Karpas-422 (cell line): Measurements from ENCODE around the gene CACNA1E. TPM values are rescaled to one million over a fixed set of nuclear protein-coding genes. Genes with fewer than 3 reads are reported as not detected.

ENCODE experiments used
- DNase-seq: peaks from one replicate; pipeline ENCODE4 v3.0.0-alpha.2; 2015
- H2AFZ ChIP-seq: fragments of 200-600 bp; sonication (generic); 2 replicates; pipeline ENCODE4 v1.6.1; 2014; ENCODE audit warnings: antibody characterized with exemption, low read length, mixed read lengths
- H3K27ac ChIP-seq: fragments of 200-600 bp; sonication (generic); 2 replicates; pipeline ENCODE4 v1.5.1; 2014; ENCODE audit warnings: mild to moderate bottlenecking, low read length, moderate library complexity
- H3K27me3 ChIP-seq: fragments of 200-600 bp; sonication (generic); 2 replicates; pipeline ENCODE4 v1.6.1; 2014; ENCODE audit warnings: low read length, mixed read lengths
- H3K36me3 ChIP-seq: fragments of 200-600 bp; sonication (generic); 2 replicates; pipeline ENCODE4 v1.6.1; 2014; ENCODE audit warnings: low read length, mixed read lengths; ENCODE audit not compliant: insufficient read depth
- H3K4me1 ChIP-seq: fragments of 200-600 bp; sonication (generic); 2 replicates; pipeline ENCODE4 v1.6.1; 2014; ENCODE audit warnings: mild to moderate bottlenecking, low read length, mixed read lengths
- H3K4me2 ChIP-seq: fragments of 200-600 bp; sonication (generic); 2 replicates; pipeline ENCODE4 v1.6.1; 2014; ENCODE audit warnings: low read length, low read depth, mild to moderate bottlenecking; ENCODE audit not compliant: poor library complexity, severe bottlenecking
- H3K4me3 ChIP-seq: fragments of 200-600 bp; sonication (generic); 2 replicates; pipeline ENCODE4 v1.5.1; 2014; ENCODE audit warnings: mild to moderate bottlenecking, antibody characterized with exemption, low read length, mixed read lengths
- H3K79me2 ChIP-seq: fragments of 200-600 bp; sonication (generic); 2 replicates; pipeline ENCODE4 v1.6.1; 2014; ENCODE audit warnings: mild to moderate bottlenecking, low read length, mixed read lengths
- H3K9ac ChIP-seq: fragments of 200-600 bp; sonication (generic); 2 replicates; pipeline ENCODE4 v1.6.0; 2014; ENCODE audit warnings: low read length
- H3K9me2 ChIP-seq: fragments of 200-600 bp; sonication (generic), shearing (Covaris generic); replicated peaks from 2 replicates; pipeline ENCODE4 v1.6.0; 2014; ENCODE audit warnings: mild to moderate bottlenecking, low read length, moderate library complexity; ENCODE audit not compliant: insufficient read depth
- H3K9me3 ChIP-seq: fragments of 300-700, 200-600 bp; sonication (generic); 2 replicates; pipeline ENCODE4 v1.6.1; 2014; ENCODE audit warnings: low read length, mixed read lengths
- H4K20me1 ChIP-seq: fragments of 200-600 bp; sonication (generic); 2 replicates; pipeline ENCODE4 v1.6.1; 2014; ENCODE audit warnings: mild to moderate bottlenecking, antibody characterized with exemption, low read length, low read depth; ENCODE audit not compliant: insufficient read depth
- total RNA-seq: library from RNA; depleted of rRNA; stranded (reverse); fragments of >200 nt; shearing (Covaris generic); gene quantifications from 2 replicates; pipeline ENCODE4 v1.2.3, GENCODE V29; 2014; ENCODE audit warnings: low replicate concordance

Gene CACNA1E
- total RNA-seq, 1 experiment from 2014 or later = not detected

- no peak for DNase-seq
- Histone ChIP-seq H4K20me1 (no peaks in the 10 kb centered on the region), H3K36me3 (no peaks in the 10 kb centered on the region), H2AFZ (no peak overlapping the region), H3K9me3 (no peaks in the 10 kb centered on the region), H3K27me3 (no peaks in the 10 kb centered on the region), H3K4me2 (no peak overlapping the region), H3K79me2 (no peaks in the 10 kb centered on the region), H3K9ac (no peak overlapping the region), H3K4me3 (no peak overlapping the region), H3K4me1 (no peaks in the 10 kb centered on the region), H3K9me2 (no peaks in the 10 kb centered on the region), H3K27ac (no peak overlapping the region)
These were observed 253.7 kb downstream of the CACNA1E start for GRCh38 chr1:181737056-181737455.

DNA sequence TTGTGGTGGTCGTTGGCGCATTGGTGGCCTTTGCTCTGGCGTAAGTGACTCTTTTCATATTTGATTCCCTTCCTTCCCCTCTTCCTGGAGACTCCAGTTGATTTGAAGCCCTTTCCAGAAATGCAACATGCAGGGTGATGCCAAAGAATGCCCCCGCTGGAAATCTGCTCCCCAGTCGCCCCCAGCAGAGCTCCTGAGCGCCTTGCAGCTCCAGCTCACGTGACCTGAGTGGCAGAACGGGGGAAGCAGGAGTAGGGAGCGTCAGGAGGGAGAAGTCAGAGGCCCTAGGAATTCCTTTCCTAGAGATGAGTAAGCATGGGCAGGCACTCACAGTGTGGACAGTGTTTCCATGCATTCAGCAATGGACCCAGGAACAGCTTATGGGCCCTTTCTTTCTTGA lies 255.9 kb downstream of the CACNA1E start:
- no peak overlapping the region for H3K4me2 ChIP-seq
- H3K27me3 ChIP-seq = no peaks in the 10 kb centered on the region
- no peaks in the 10 kb centered on the region for H3K36me3 ChIP-seq
- no peak overlapping the region for H2AFZ ChIP-seq
- no peak overlapping the region for H3K9ac ChIP-seq
- H3K27ac ChIP-seq = no peak overlapping the region
- H3K79me2 ChIP-seq = no peaks in the 10 kb centered on the region
- H3K4me1 ChIP-seq = no peaks in the 10 kb centered on the region
- no peak for DNase-seq
- H3K4me3 ChIP-seq = no peak overlapping the region
- H4K20me1 ChIP-seq = no peaks in the 10 kb centered on the region
- no peaks in the 10 kb centered on the region for H3K9me2 ChIP-seq
- H3K9me3 ChIP-seq = no peaks in the 10 kb centered on the region

DNA sequence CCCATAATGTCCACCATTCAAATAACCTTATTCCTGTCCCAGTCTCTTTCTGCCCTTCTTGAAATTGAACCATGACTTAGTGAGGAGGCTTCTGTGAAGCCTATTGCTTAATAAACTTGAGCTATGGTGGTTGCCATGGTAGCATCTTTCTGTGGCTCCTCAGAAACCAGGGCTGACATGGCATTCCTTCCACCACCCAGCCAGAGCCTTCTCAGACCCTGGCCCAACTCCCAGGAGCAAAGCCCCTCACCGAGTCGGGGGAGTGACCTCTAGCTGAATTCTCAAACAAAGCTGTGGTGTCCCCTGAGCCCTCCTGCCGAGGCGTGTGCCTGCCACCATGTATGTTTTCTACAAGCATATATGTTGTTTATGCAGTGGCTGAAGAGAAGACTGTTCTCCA lies 259.1 kb downstream of the CACNA1E start:
- DNase-seq = no peak
- no peaks in the 10 kb centered on the region for H4K20me1 ChIP-seq
- no peak overlapping the region for H3K4me2 ChIP-seq
- H3K4me1 ChIP-seq = no peaks in the 10 kb centered on the region
- no peaks in the 10 kb centered on the region for H3K27me3 ChIP-seq
- no peaks in the 10 kb centered on the region for H3K9me2 ChIP-seq
- H3K27ac ChIP-seq = no peak overlapping the region
- H2AFZ ChIP-seq = no peak overlapping the region
- H3K79me2 ChIP-seq = no peaks in the 10 kb centered on the region
- no peak overlapping the region for H3K4me3 ChIP-seq
- no peak overlapping the region for H3K9ac ChIP-seq
- H3K9me3 ChIP-seq = no peaks in the 10 kb centered on the region
- no peaks in the 10 kb centered on the region for H3K36me3 ChIP-seq

DNA sequence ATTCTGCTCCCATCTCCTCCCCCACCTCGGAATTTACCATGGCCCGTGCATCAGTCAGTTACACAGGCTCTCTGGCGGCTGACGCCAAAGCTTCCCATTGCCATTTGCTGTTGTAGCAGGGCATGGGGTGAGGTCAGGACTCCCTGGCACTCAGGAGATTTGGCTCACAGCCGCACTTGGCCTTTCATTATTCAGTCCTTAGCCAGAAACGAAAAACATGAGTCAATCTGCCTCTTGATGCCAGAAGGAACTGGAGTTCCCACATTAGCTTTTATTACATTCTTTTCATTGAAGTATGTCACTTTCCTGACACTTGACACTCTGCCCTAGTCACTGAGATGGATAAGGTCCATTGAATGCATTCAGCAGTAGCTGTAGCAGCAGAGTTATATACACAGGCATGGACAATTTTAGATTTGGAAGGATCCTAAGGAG lies 260.6 kb downstream of the CACNA1E start:
- no peak overlapping the region for H3K9ac ChIP-seq
- no peak for DNase-seq
- no peaks in the 10 kb centered on the region for H3K79me2 ChIP-seq
- no peaks in the 10 kb centered on the region for H3K36me3 ChIP-seq
- no peaks in the 10 kb centered on the region for H3K27me3 ChIP-seq
- no peak overlapping the region for H3K4me3 ChIP-seq
- H4K20me1 ChIP-seq = no peaks in the 10 kb centered on the region
- no peak overlapping the region for H2AFZ ChIP-seq
- H3K9me3 ChIP-seq = no peaks in the 10 kb centered on the region
- no peak overlapping the region for H3K4me2 ChIP-seq
- no peaks in the 10 kb centered on the region for H3K9me2 ChIP-seq
- H3K4me1 ChIP-seq = no peaks in the 10 kb centered on the region
- H3K27ac ChIP-seq = no peak overlapping the region

- H3K36me3 ChIP-seq = no peaks in the 10 kb centered on the region
- no peaks in the 10 kb centered on the region for H3K4me1 ChIP-seq
- H2AFZ ChIP-seq = no peak overlapping the region
These were observed 262.9 kb downstream of the CACNA1E start for GRCh38 chr1:181746224-181746623.

GRCh38 chr1:181748013-181748412 lies 264.7 kb downstream of the CACNA1E start:
- H3K4me2 ChIP-seq = no peak overlapping the region
- no peak overlapping the region for H3K4me3 ChIP-seq
- H3K79me2 ChIP-seq = no peaks in the 10 kb centered on the region
- no peaks in the 10 kb centered on the region for H3K27me3 ChIP-seq
- H3K36me3 ChIP-seq = no peaks in the 10 kb centered on the region
- H3K9ac ChIP-seq = no peak overlapping the region
- no peaks in the 10 kb centered on the region for H3K4me1 ChIP-seq
- H3K9me3 ChIP-seq = no peaks in the 10 kb centered on the region
- H3K9me2 ChIP-seq = no peaks in the 10 kb centered on the region
- no peaks in the 10 kb centered on the region for H4K20me1 ChIP-seq
- DNase-seq = no peak
- H2AFZ ChIP-seq = no peak overlapping the region
- H3K27ac ChIP-seq = no peak overlapping the region

More at GRCh38 chr1:181746224-181746623, 262.9 kb downstream of the CACNA1E start:
- Histone ChIP-seq H3K9me3 (no peaks in the 10 kb centered on the region), H3K4me2 (no peak overlapping the region), H3K27ac (no peak overlapping the region), H3K9me2 (no peaks in the 10 kb centered on the region), H3K4me3 (no peak overlapping the region), H3K27me3 (no peaks in the 10 kb centered on the region), H3K9ac (no peak overlapping the region), H3K79me2 (no peaks in the 10 kb centered on the region), H4K20me1 (no peaks in the 10 kb centered on the region)
- DNase-seq = no peak

DNA sequence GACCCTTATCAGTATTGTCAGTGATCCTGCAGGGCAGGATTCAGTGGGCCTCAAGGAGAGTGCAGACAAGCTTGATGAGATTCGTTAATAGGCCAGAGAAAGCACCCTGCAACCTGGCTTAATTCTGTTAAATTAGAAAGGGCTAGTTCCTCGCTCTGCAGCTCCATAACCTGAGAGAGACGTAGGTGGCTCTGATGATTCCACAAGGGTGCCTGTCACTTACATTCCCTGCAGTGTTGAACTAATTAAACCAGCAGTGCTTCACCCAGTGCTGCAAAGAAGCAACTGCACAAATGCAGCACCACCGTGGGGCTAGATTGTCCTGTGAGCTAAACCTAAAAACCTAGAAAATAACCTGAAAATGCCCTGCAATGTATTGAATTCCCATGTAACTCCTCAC lies 270.8 kb downstream of the CACNA1E start:
- Histone ChIP-seq H3K27me3 (no peaks in the 10 kb centered on the region), H2AFZ (no peak overlapping the region), H3K79me2 (no peaks in the 10 kb centered on the region), H3K4me3 (no peak overlapping the region), H3K9ac (no peak overlapping the region), H3K27ac (no peak overlapping the region), H3K9me2 (no peaks in the 10 kb centered on the region), H3K4me2 (no peak overlapping the region), H3K9me3 (no peaks in the 10 kb centered on the region), H3K4me1 (no peaks in the 10 kb centered on the region), H3K36me3 (no peaks in the 10 kb centered on the region), H4K20me1 (no peaks in the 10 kb centered on the region)
- DNase-seq = no peak

GRCh38 chr1:181759481-181759880 lies 276.2 kb downstream of the CACNA1E start:
- Histone ChIP-seq H3K4me1 (no peaks in the 10 kb centered on the region), H3K9me2 (no peaks in the 10 kb centered on the region), H3K9me3 (no peaks in the 10 kb centered on the region), H2AFZ (no peak overlapping the region), H3K9ac (no peak overlapping the region), H3K79me2 (no peaks in the 10 kb centered on the region), H3K4me3 (no peak overlapping the region), H3K4me2 (no peak overlapping the region), H4K20me1 (no peaks in the 10 kb centered on the region), H3K36me3 (no peaks in the 10 kb centered on the region), H3K27me3 (no peaks in the 10 kb centered on the region), H3K27ac (no peak overlapping the region)
- DNase-seq = no peak

DNA sequence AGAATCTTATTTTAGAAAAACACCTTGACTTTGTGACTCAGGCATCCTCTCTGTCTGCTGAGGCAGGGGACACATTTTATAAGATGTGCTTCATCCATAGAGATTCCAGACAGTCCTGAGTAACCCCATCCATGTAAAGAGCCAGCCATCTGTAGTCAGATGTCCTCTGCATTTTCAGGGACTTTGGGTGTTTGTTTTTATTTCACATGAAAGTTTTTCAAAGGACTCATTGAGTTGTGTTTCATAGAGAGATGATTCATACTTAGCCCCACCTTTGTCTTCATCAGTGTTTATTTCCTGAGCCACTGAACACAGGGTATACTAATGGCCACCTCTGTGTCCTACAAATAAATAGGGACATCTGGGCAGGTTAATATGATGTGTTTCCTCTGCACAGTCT lies 280.4 kb downstream of the CACNA1E start:
- Histone ChIP-seq H3K27ac (no peak overlapping the region), H3K4me3 (no peak overlapping the region), H3K9me2 (no peaks in the 10 kb centered on the region)

More for the DNA sequence above, 280.4 kb downstream of the CACNA1E start:
- Histone ChIP-seq H3K4me1 (no peaks in the 10 kb centered on the region), H4K20me1 (no peaks in the 10 kb centered on the region), H3K4me2 (no peak overlapping the region), H3K36me3 (no peaks in the 10 kb centered on the region), H3K9me3 (no peaks in the 10 kb centered on the region), H3K79me2 (no peaks in the 10 kb centered on the region), H3K9ac (no peak overlapping the region), H3K27me3 (no peaks in the 10 kb centered on the region), H2AFZ (no peak overlapping the region)
- DNase-seq = no peak
